ENCODE data around the gene VASN.

Gene VASN

GRCh38 chr16:4337540-4338088 is 34.0 kb upstream of the VASN start:
- Histone ChIP-seq H3K4me3 (replicated peaks; ENCODE audit: low read depth, low read length) (no peak overlapping the region), H3K27me3 (replicated peaks; ENCODE audit: control insufficient read depth, insufficient read depth, low read length) (no peaks in the 10 kb centered on the region), H3K36me3 (ENCODE audit: control insufficient read depth, insufficient read depth, low read length) (peaks cover 16% of the 10 kb centered on the region)
- TF ChIP-seq, protein P1, sequence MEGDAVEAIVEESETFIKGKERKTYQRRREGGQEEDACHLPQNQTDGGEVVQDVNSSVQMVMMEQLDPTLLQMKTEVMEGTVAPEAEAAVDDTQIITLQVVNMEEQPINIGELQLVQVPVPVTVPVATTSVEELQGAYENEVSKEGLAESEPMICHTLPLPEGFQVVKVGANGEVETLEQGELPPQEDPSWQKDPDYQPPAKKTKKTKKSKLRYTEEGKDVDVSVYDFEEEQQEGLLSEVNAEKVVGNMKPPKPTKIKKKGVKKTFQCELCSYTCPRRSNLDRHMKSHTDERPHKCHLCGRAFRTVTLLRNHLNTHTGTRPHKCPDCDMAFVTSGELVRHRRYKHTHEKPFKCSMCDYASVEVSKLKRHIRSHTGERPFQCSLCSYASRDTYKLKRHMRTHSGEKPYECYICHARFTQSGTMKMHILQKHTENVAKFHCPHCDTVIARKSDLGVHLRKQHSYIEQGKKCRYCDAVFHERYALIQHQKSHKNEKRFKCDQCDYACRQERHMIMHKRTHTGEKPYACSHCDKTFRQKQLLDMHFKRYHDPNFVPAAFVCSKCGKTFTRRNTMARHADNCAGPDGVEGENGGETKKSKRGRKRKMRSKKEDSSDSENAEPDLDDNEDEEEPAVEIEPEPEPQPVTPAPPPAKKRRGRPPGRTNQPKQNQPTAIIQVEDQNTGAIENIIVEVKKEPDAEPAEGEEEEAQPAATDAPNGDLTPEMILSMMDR (IDR thresholded peaks at IDR 0.05; ENCODE audit: insufficient read depth, low read length, poor library complexity, severe bottlenecking): no peak
- DNase-seq (ENCODE audit: extremely low read depth, insufficient read length): no peak

DNA sequence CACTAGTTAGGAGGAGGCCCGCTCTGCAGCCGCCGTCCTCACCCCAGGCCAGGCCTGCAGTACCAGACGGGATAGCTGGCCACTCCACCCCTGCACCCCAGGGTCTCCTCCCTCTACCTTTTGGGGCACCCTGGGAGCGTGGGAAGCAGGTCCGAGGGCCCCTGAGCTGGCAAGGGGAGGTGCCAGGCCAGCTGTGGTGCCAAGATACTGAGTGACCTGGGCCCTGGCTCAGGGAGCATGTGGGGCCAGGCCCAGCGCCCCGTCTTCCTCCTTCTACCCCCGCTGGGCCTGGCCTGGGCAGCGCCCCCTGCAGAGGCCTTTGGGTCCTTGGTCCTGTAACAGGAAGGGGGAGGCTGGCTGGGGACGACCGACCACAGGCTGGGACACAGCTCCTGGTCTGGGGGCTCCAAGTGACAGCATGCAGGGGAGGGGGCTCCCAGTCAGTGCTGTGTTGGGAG is 33.5 kb upstream of the VASN start:
- no peak for DNase-seq (ENCODE audit: extremely low read depth, insufficient read length)
- H3K4me3 ChIP-seq (replicated peaks; ENCODE audit: low read depth, low read length): no peak overlapping the region
- H3K36me3 ChIP-seq (ENCODE audit: control insufficient read depth, insufficient read depth, low read length): peaks cover 19% of the 10 kb centered on the region
- H3K27me3 ChIP-seq (replicated peaks; ENCODE audit: control insufficient read depth, insufficient read depth, low read length): no peaks in the 10 kb centered on the region
- TF ChIP-seq, protein P1 (IDR thresholded peaks at IDR 0.05; ENCODE audit: insufficient read depth, low read length, poor library complexity, severe bottlenecking): no peak

DNA sequence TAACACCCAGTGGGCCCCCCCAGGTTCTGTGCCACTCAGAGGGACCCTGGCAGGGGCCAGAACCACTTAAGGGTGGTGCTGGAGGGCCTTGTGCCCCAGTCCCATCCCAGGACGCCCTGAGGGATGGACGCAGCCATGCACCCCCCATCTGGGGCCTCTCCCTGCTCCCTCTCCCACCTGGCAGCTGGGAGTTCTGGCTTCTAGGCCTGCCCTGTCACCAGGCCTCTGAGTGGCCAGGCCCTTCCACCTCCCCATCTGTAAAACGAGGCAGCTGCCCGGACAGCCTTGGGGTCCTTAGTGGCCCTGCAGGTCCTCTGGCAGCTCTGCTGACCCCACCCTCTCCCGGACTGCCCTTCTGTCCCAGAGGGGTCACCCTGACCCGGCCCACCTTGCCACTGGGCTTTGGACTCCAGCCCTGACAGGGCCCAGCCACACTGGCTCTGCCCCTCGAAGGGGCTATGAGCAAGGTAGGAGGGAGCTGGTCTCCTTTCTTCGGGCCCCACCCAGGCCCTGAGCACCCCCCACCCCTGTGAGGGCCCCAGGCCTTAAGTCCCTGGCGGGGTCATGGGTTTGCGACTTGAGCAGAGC is 32.8 kb upstream of the VASN start:
- DNase-seq (ENCODE audit: extremely low read depth, insufficient read length): no peak
- no peak overlapping the region for H3K4me3 ChIP-seq (replicated peaks; ENCODE audit: low read depth, low read length)
- TF ChIP-seq, protein P1 (IDR thresholded peaks at IDR 0.05; ENCODE audit: insufficient read depth, low read length, poor library complexity, severe bottlenecking): no peak
- H3K27me3 ChIP-seq (replicated peaks; ENCODE audit: control insufficient read depth, insufficient read depth, low read length): no peaks in the 10 kb centered on the region
- H3K36me3 ChIP-seq (ENCODE audit: control insufficient read depth, insufficient read depth, low read length): peaks cover 20% of the 10 kb centered on the region

DNA sequence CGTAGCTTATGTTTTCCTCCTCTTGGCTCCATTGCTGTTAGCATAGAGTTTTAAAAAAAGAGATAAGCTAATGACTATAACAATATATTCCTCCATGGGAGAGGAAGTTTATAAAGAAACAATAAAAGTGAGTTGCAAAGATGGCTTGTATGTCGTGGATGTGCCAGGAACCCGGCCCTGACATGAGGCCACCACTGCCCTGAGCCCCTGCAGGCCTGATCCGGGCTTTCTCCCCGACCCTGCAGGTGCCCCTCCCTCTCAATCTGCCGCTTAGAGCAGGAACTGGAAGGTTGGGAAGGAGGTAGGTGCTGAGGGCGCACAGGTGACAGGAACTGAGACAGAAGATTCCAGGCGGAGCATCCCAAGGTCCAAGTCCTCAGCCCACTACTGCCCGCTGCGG is 32.2 kb upstream of the VASN start:
- H3K36me3 ChIP-seq (ENCODE audit: control insufficient read depth, insufficient read depth, low read length): peaks cover 20% of the 10 kb centered on the region
- DNase-seq (ENCODE audit: extremely low read depth, insufficient read length): no peak
- TF ChIP-seq, protein P1 (IDR thresholded peaks at IDR 0.05; ENCODE audit: insufficient read depth, low read length, poor library complexity, severe bottlenecking): no peak

GRCh38 chr16:4339909-4340308 is 31.7 kb upstream of the VASN start:
- no peak for DNase-seq (ENCODE audit: extremely low read depth, insufficient read length)
- peaks cover 20% of the 10 kb centered on the region for H3K36me3 ChIP-seq (ENCODE audit: control insufficient read depth, insufficient read depth, low read length)
- H3K4me3 ChIP-seq (replicated peaks; ENCODE audit: low read depth, low read length): no peak overlapping the region
- H3K27me3 ChIP-seq (replicated peaks; ENCODE audit: control insufficient read depth, insufficient read depth, low read length): no peaks in the 10 kb centered on the region
- TF ChIP-seq, protein P1 (IDR thresholded peaks at IDR 0.05; ENCODE audit: insufficient read depth, low read length, poor library complexity, severe bottlenecking): no peak

More for the DNA sequence above, 32.2 kb upstream of the VASN start:
- Histone ChIP-seq H3K27me3 (replicated peaks; ENCODE audit: control insufficient read depth, insufficient read depth, low read length) (no peaks in the 10 kb centered on the region), H3K4me3 (replicated peaks; ENCODE audit: low read depth, low read length) (no peak overlapping the region)

All from GM06990 (cell line).